ENCODE results near the gene PTPRM. TPM values are rescaled to one million over a fixed set of nuclear protein-coding genes. Genes with fewer than 3 reads are reported as not detected.
A peak's percentile ranks its signal among the peaks of the same experiment; 100 is the strongest.

PTPRM gene
- total RNA-seq, 1 donor from 2014 or later, result 13.9 TPM

DNA sequence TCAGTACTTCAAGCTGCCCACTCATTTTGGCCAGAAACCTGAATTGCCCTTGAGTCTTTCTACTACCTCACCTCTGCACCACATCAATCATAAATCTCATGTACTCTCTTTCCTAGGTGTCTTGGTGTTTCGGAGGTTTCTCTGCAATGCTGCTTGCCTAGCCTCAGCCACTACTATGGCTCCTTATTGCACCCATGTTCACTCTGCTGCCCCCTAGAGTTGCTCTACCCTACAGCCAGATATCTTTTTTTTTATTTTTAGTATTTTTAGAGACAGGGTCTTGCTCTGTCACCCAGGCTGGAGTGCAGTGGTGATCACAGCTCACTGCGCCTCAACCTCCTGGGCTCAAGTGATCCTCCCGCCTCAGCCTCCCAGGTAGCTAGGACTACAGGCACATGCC is 413.0 kb downstream of the PTPRM start:
- peak; percentile 27 for DNase-seq (ENCODE audit: low spot score)
- no peaks in the 10 kb centered on the region for H3K4me1 ChIP-seq
- H3F3A ChIP-seq (ENCODE audit: low read depth), result peaks cover 10% of the 10 kb centered on the region
- H3K36me3 ChIP-seq, result no peaks in the 10 kb centered on the region
- H3K4me2 ChIP-seq, result no peak overlapping the region
- H3K79me2 ChIP-seq (ENCODE audit: low read depth), result no peaks in the 10 kb centered on the region
- Mint-ChIP-seq H3K27me3 (ENCODE audit: insufficient read depth, low read depth) (no peaks in the 10 kb centered on the region), H3K27ac (peak overlapping the region; percentile 36), H3K4me1 (peaks cover 43% of the 10 kb centered on the region), H3K36me3 (no peaks in the 10 kb centered on the region), H3K9me3 (no peaks in the 10 kb centered on the region), H3K4me3 (no peak overlapping the region)
- H3K27ac ChIP-seq, result no peak overlapping the region
- no peaks in the 10 kb centered on the region for H3K9me3 ChIP-seq (ENCODE audit: low read depth)
- TF ChIP-seq CTCF (IDR thresholded peaks at IDR 0.05) (peak; percentile 46), EZH2phosphoT487 (IDR thresholded peaks at IDR 0.05) (no peak)
- no peaks in the 10 kb centered on the region for H4K20me1 ChIP-seq (ENCODE audit: low read depth)
- H3K4me3 ChIP-seq, result no peak overlapping the region
- H3K9ac ChIP-seq, result no peak overlapping the region
- H3K27me3 ChIP-seq, result no peaks in the 10 kb centered on the region
- no peak overlapping the region for H2AFZ ChIP-seq (replicated peaks)

GRCh38 chr18:7980656-7981055 is 413.5 kb downstream of the PTPRM start:
- peak overlapping the region; percentile 70 for H3K27ac Mint-ChIP-seq
- H3K27me3 ChIP-seq, result no peaks in the 10 kb centered on the region
- no peak overlapping the region for H3K4me2 ChIP-seq
- TF ChIP-seq EZH2phosphoT487 (IDR thresholded peaks at IDR 0.05) (no peak), EZH2 (IDR thresholded peaks at IDR 0.05) (no peak), CTCF (IDR thresholded peaks at IDR 0.05) (no peak)
- peaks cover 43% of the 10 kb centered on the region for H3K4me1 Mint-ChIP-seq
- H3K4me3 ChIP-seq, result no peak overlapping the region
- H2AFZ ChIP-seq (replicated peaks), result no peak overlapping the region
- no peaks in the 10 kb centered on the region for H3K4me1 ChIP-seq
- no peak overlapping the region for H3K9ac ChIP-seq
- H3K36me3 Mint-ChIP-seq, result no peaks in the 10 kb centered on the region
- H3K4me3 Mint-ChIP-seq, result peak overlapping the region; percentile 4
- no peaks in the 10 kb centered on the region for H3K9me3 ChIP-seq (ENCODE audit: low read depth)
- H3K27ac ChIP-seq, result no peak overlapping the region
- H3K79me2 ChIP-seq (ENCODE audit: low read depth), result no peaks in the 10 kb centered on the region
- H3K9me3 Mint-ChIP-seq, result no peaks in the 10 kb centered on the region
- H3K27me3 Mint-ChIP-seq (ENCODE audit: insufficient read depth, low read depth), result no peaks in the 10 kb centered on the region
- H3F3A ChIP-seq (ENCODE audit: low read depth), result peaks cover 12% of the 10 kb centered on the region
- H3K36me3 ChIP-seq, result no peaks in the 10 kb centered on the region
- H4K20me1 ChIP-seq (ENCODE audit: low read depth), result no peaks in the 10 kb centered on the region
- DNase-seq (ENCODE audit: low spot score), result no peak

DNA sequence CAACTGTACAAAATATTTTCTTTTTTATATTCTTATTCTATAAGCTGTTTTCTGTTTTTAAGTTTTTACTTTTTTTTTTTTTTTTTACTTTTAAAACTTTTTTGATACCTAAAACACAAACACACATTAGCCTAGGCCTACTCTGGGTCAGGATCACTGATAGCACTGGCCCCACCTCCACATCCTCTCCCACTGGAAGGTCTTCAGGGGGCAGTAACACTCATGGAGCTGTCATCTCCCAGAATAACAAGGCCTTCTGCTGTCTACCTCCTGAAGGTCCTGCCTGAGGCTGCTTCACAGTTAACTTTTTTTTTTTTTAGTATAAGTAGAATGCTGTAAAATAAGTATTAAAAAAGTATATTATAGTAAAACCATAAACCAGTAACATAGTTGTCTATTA is 415.1 kb downstream of the PTPRM start:
- no peak overlapping the region for H3K4me2 ChIP-seq
- H3K27ac ChIP-seq, result no peak overlapping the region
- H3K27me3 ChIP-seq, result no peaks in the 10 kb centered on the region
- Mint-ChIP-seq H3K4me1 (peaks cover 55% of the 10 kb centered on the region), H3K4me3 (no peak overlapping the region), H3K9me3 (no peaks in the 10 kb centered on the region), H3K27me3 (ENCODE audit: insufficient read depth, low read depth) (no peaks in the 10 kb centered on the region), H3K27ac (no peak overlapping the region), H3K36me3 (no peaks in the 10 kb centered on the region)
- no peak for DNase-seq (ENCODE audit: low spot score)
- no peaks in the 10 kb centered on the region for H3K36me3 ChIP-seq
- no peaks in the 10 kb centered on the region for H3K9me3 ChIP-seq (ENCODE audit: low read depth)
- no peaks in the 10 kb centered on the region for H3K79me2 ChIP-seq (ENCODE audit: low read depth)
- no peak overlapping the region for H3K4me3 ChIP-seq
- TF ChIP-seq EZH2 (IDR thresholded peaks at IDR 0.05) (no peak), CTCF (IDR thresholded peaks at IDR 0.05) (no peak), EZH2phosphoT487 (IDR thresholded peaks at IDR 0.05) (no peak)
- H2AFZ ChIP-seq (replicated peaks), result no peak overlapping the region
- no peaks in the 10 kb centered on the region for H4K20me1 ChIP-seq (ENCODE audit: low read depth)
- peaks cover 19% of the 10 kb centered on the region for H3F3A ChIP-seq (ENCODE audit: low read depth)
- H3K9ac ChIP-seq, result no peak overlapping the region
- no peaks in the 10 kb centered on the region for H3K4me1 ChIP-seq

Data from neural progenitor cell (in vitro differentiated cells).